Lung (tissue), 12 donors: ENCODE data around the gene SMAGP. TPM values are rescaled to one million over a fixed set of nuclear protein-coding genes. Genes with fewer than 3 reads are reported as not detected.
A peak's percentile ranks its signal among the peaks of the same experiment; 100 is the strongest.
"Not testable (repeated sequence)": the region's sequence is repeated elsewhere in the genome, so short reads cannot be mapped to it uniquely, and the experiment has no call there.

Experiments used
- ATAC-seq: fragments of 200-7000 bp; cut with Tn5 transposase; one replicate; pipeline ENCODE4 v1.9.1; 2020; ENCODE audit warnings: moderate number of reproducible peaks; ENCODE audit not compliant: insufficient read depth, low FRiP score
- DNase-seq, 3 donors: peaks; one replicate each; pipeline ENCODE4 v3.0.0-alpha.2; 2013 to 2017
- H3K27ac ChIP-seq, 2 donors: one replicate each; pipeline ENCODE4 v1.5.1; 2013; ENCODE audit warnings: mild to moderate bottlenecking in 2 of 2, moderate library complexity in 2 of 2, control low read depth in 1 of 2, inconsistent platforms in 1 of 2, low read depth in 1 of 2, low read length in 1 of 2
- H3K27me3 ChIP-seq, 3 donors: one replicate each; pipeline ENCODE4 v1.5.1; 2013; ENCODE audit warnings: low read length in 2 of 3; ENCODE audit not compliant: control insufficient read depth in 3 of 3, insufficient read depth in 3 of 3
- H3K36me3 ChIP-seq, 4 donors: one replicate each; pipeline ENCODE4 v1.5.1; 2013; ENCODE audit warnings: low read length in 4 of 4, mild to moderate bottlenecking in 1 of 4, moderate library complexity in 1 of 4; ENCODE audit not compliant: control insufficient read depth in 4 of 4, insufficient read depth in 4 of 4
- H3K4me1 ChIP-seq, 5 donors: one replicate each; pipeline ENCODE4 v1.5.1; 2013; ENCODE audit warnings: low read length in 5 of 5, mild to moderate bottlenecking in 2 of 5, moderate library complexity in 1 of 5; ENCODE audit not compliant: control insufficient read depth in 5 of 5, insufficient read depth in 5 of 5
- H3K4me3 ChIP-seq: one replicate; pipeline ENCODE4 v1.5.1; 2013; ENCODE audit warnings: mild to moderate bottlenecking, control low read depth, moderate library complexity
- H3K9ac ChIP-seq, 2 donors: one replicate each; pipeline ENCODE4 v1.5.1; 2013; ENCODE audit warnings: low read length in 2 of 2, control low read depth in 1 of 2; ENCODE audit not compliant: insufficient read depth in 1 of 2
- H3K9me3 ChIP-seq, 4 donors: one replicate each; pipeline ENCODE4 v1.5.1; 2013; ENCODE audit warnings: low read length in 3 of 4, mild to moderate bottlenecking in 1 of 4, moderate library complexity in 1 of 4; ENCODE audit not compliant: control insufficient read depth in 4 of 4, insufficient read depth in 3 of 4
- WGBS, 2 donors: extraction: QIAGEN DNeasy Blood & Tissue Kit; methylation state at CpG; one replicate each; pipeline ENCODE4 v1.1.7; 2013; 5-methylcytosine and 5-hydroxymethylcytosine counted together
- polyA plus RNA-seq, 2 donors: library from polyadenylated mRNA; stranded (reverse); fragments of 200-250 nt; gene quantifications; one replicate each; pipeline ENCODE4 v1.2.1, GENCODE V29; 2013
- total RNA-seq, 2 donors: library from RNA; depleted of rRNA in 1 of 2; stranded (reverse); fragments of >200 nt in 1 of 2; gene quantifications; one replicate each; pipeline ENCODE4 v1.2.1, GENCODE V29; 2014 to 2021
- TF ChIP-seq, protein P1 (sequence below): IDR thresholded peaks from 2 replicates; pipeline ENCODE4 v1.5.1; 2012; ENCODE audit warnings: mild to moderate bottlenecking; ENCODE audit errors: control extremely low read depth, extremely low read depth
- donor health status: control.
- donor health status: control.
- donor health status: Bipolar disorder and iron deficiency.
- donor health status: healthy.
- donor health status: DM: yes; HTN: yes; CAD: no.

SMAGP gene
- total and polyA plus RNA-seq, 4 donors: 9.7 to 26.0 (median 17.2) TPM

DNA sequence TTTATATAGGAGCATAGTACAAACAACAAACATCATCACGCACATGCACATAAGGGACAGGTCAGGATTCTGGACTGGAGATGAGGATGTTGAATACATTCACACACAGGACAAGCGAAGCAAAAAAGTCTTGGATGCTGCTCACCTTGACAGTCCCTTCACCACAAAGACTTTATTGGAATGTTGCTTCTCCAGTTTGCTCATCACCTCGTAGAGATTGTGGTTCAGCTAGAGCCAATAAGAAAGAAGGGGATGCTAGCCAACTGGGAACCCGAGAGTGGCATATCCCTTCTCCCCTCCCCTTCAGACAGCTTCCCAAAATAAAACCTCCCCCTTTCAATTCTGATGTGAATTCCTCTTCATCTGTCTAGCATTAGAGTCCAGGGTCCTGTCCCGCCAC is 25.4 kb upstream of the SMAGP start:
- no peaks in the 10 kb centered on the region for H3K36me3 ChIP-seq
- DNase-seq (no peak), ATAC-seq (no peak)
- 87 to 92% methylated on average over 5 of the region's 5 CpGs for WGBS, 2 donors
- no peak overlapping the region for H3K4me3 ChIP-seq
- H3K4me1 ChIP-seq: no peaks in the 10 kb centered on the region
- no peak overlapping the region for H3K27ac ChIP-seq
- H3K27me3 ChIP-seq: no peaks in the 10 kb centered on the region
- H3K9ac ChIP-seq: no peak overlapping the region
- H3K9me3 ChIP-seq: no peaks in the 10 kb centered on the region
- TF ChIP-seq, protein P1, sequence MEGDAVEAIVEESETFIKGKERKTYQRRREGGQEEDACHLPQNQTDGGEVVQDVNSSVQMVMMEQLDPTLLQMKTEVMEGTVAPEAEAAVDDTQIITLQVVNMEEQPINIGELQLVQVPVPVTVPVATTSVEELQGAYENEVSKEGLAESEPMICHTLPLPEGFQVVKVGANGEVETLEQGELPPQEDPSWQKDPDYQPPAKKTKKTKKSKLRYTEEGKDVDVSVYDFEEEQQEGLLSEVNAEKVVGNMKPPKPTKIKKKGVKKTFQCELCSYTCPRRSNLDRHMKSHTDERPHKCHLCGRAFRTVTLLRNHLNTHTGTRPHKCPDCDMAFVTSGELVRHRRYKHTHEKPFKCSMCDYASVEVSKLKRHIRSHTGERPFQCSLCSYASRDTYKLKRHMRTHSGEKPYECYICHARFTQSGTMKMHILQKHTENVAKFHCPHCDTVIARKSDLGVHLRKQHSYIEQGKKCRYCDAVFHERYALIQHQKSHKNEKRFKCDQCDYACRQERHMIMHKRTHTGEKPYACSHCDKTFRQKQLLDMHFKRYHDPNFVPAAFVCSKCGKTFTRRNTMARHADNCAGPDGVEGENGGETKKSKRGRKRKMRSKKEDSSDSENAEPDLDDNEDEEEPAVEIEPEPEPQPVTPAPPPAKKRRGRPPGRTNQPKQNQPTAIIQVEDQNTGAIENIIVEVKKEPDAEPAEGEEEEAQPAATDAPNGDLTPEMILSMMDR: no peak

DNA sequence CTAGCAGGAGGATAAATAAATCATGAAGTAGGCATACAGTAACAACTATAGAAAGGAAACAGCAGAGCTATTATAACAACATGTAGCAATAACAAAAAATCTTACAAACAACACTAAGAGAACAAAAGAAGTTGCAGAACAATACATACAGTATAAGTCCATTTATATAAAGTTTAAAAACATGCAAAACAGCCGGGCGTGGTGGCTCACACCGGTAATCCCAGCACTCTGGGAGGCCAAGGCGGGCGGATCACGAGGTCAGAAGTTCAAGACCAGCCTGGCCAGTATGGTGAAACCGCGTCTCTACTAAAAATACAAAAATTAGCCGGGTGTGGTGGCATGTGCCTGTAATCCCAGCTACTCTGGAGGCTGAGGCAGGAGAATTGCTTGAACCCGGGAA is 23.9 kb upstream of the SMAGP start:
- not testable (repeated sequence) for H3K36me3 ChIP-seq, H3K4me1 ChIP-seq, ATAC-seq, H3K27me3 ChIP-seq, H3K27ac ChIP-seq, DNase-seq, H3K9ac ChIP-seq, H3K4me3 ChIP-seq, H3K9me3 ChIP-seq
- 86 to 87% methylated on average over 10 of the region's 10 CpGs for WGBS, 2 donors

DNA sequence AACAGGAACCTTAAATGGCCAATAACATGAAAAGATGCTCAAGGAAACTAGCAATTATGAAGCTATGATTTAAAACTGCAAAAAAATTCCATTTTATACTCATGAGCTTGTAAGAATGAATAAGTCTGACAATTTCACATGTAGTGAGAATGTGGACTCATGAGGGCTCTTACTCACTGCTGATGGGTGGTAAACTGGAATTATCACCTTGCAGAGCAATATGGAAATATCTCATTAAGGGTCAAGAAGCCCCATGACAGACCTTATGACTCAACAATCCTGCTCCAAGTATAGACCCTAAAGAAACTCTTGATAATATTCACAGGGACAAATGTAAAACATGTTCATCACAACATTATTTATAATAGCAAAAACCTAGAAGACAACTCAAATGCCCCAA is 23.5 kb upstream of the SMAGP start:
- no peak overlapping the region for H3K9ac ChIP-seq
- H3K9me3 ChIP-seq: no peaks in the 10 kb centered on the region
- DNase-seq (no peak), ATAC-seq (no peak)
- TF ChIP-seq, protein P1: no peak
- H3K27me3 ChIP-seq: no peaks in the 10 kb centered on the region
- no peak overlapping the region for H3K27ac ChIP-seq
- H3K4me1 ChIP-seq: no peaks in the 10 kb centered on the region
- H3K4me3 ChIP-seq: no peak overlapping the region
- no peaks in the 10 kb centered on the region for H3K36me3 ChIP-seq

DNA sequence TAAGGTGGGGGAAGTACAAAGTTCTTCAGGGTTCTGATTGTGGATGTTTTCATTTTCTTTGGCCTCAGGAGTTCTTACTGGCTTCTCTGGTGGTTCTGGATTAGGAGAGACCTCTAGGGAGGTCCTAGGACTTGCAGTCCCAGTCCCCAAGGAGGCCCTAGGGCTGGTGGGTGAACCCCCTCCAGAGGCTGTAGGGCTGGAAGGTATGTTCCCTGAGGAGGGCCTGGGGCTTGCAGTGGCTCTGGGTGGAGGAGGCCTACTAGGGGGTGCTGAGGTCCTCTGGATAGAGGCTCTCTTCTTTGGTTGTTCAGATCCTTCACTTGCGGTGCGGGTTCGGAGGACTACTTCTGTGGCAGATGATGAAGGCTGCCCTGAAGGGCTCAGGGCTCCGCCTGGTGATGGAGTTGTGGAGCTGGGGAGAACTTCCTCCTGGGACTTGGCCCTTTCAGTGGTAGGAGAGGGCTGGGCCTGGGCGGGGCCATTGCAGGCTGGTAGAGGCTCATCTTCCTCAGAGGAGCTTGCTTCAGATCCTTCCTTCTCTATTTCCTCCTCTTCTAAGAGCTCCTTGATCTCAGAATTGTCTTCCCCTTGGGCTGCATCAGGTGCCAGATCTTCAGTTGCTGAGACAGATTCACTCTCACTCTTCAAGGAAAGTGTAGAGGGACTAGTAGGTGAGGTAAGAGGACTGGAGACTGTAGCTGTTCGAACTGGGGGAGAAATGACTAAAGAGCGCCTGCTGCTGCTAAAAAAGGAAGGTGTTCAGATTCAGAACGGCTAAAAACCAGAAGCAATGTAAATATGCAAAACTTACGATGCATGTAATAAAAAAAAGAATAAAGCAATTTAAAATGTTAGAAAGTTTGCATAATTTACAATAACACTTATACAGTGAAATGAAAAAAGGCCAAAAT is 21.6 kb upstream of the SMAGP start:
- peak; percentile 34 for ATAC-seq
- not testable (repeated sequence) for H3K4me3 ChIP-seq, H3K36me3 ChIP-seq, H3K4me1 ChIP-seq, H3K27me3 ChIP-seq, H3K9ac ChIP-seq, DNase-seq, H3K9me3 ChIP-seq, H3K27ac ChIP-seq
- 53 to 71% methylated on average over 9 of the region's 9 CpGs for WGBS, 2 donors
